Breast epithelium (tissue), 4 donors: ENCODE measurements around the gene FAM241B. TPM values are rescaled to one million over a fixed set of nuclear protein-coding genes. Genes with fewer than 3 reads are reported as not detected.

ENCODE experiments used
- DNase-seq, 2 donors: peaks; one replicate each; pipeline ENCODE4 v3.0.0-alpha.2; 2019; ENCODE audit warnings: low spot score in 2 of 2
- H3K27ac ChIP-seq, 2 donors: fragments of 200-600 bp; sonication (generic) in 1 of 2; one replicate each; pipeline ENCODE4 v1.5.1; 2016 to 2019; ENCODE audit warnings: mild to moderate bottlenecking in 1 of 2
- H3K27me3 ChIP-seq, 2 donors: fragments of 200-600 bp; sonication (generic) in 1 of 2; one replicate each; pipeline versions ENCODE4 v1.5.1 to v1.6.0; 2017 to 2019; ENCODE audit warnings: control low read depth in 1 of 2, mild to moderate bottlenecking in 1 of 2
- H3K36me3 ChIP-seq: fragments of 200-600 bp; one replicate; pipeline ENCODE4 v1.5.1; 2019
- H3K4me1 ChIP-seq, 2 donors: fragments of 200-600 bp; sonication (generic); one replicate each; pipeline ENCODE4 v1.5.1; 2016 to 2019; ENCODE audit warnings: control low read depth in 1 of 2
- H3K4me3 ChIP-seq, 3 donors: fragments of 200-600 bp; sonication (generic); 1 replicate in 2 of 3; 2 replicates in 1 of 3; pipeline ENCODE4 v1.5.1; 2016 to 2019; ENCODE audit warnings: mild to moderate bottlenecking in 3 of 3, moderate library complexity in 2 of 3
- H3K9me3 ChIP-seq, 2 donors: fragments of 200-600 bp; sonication (generic) in 1 of 2; one replicate each; pipeline ENCODE4 v1.5.1; 2016 to 2019; ENCODE audit warnings: control low read depth in 1 of 2
- POLR2A ChIP-seq: fragments of 450-650 bp; IDR thresholded peaks from one replicate; pipeline ENCODE4 v1.6.1; 2016; ENCODE audit warnings: antibody characterized with exemption, mild to moderate bottlenecking, moderate library complexity
- POLR2AphosphoS5 ChIP-seq, 3 donors: sonication (generic); formaldehyde crosslinking; IDR thresholded peaks; one replicate each; pipeline ENCODE4 v1.6.1; 2017; ENCODE audit warnings: antibody characterized with exemption in 3 of 3
- intact Hi-C: fragments of 100-400 bp; cut with DNase I; formaldehyde crosslinking; loops from one replicate; pipeline ENCODE4 v1.15.1; 2023; ENCODE audit warnings: low total_unique reads
- total RNA-seq, 3 donors: library from RNA; depleted of rRNA; stranded (reverse); fragments of >200 nt; gene quantifications; one replicate each; pipeline ENCODE4 v1.1.0, GENCODE V29; 2016
- TF ChIP-seq, protein P1 (sequence below), 3 donors: fragments of 450-650 bp; IDR thresholded peaks; one replicate each; pipeline ENCODE4 v1.5.1; 2016 to 2017; ENCODE audit warnings: antibody characterized with exemption in 3 of 3, mild to moderate bottlenecking in 3 of 3, moderate library complexity in 3 of 3

Gene FAM241B
- total RNA-seq, 3 donors from 2014 or later, result 0.48 to 8.5 (median 6.2) TPM

- no peak for DNase-seq
- H3K4me1 ChIP-seq, result no peaks in the 10 kb centered on the region
- intact Hi-C loops, result no loop called here
- no peak overlapping the region for H3K27ac ChIP-seq
- no peaks in the 10 kb centered on the region for H3K9me3 ChIP-seq
- no peak overlapping the region for H3K4me3 ChIP-seq
- no peaks in the 10 kb centered on the region for H3K36me3 ChIP-seq
- TF ChIP-seq, protein P1, sequence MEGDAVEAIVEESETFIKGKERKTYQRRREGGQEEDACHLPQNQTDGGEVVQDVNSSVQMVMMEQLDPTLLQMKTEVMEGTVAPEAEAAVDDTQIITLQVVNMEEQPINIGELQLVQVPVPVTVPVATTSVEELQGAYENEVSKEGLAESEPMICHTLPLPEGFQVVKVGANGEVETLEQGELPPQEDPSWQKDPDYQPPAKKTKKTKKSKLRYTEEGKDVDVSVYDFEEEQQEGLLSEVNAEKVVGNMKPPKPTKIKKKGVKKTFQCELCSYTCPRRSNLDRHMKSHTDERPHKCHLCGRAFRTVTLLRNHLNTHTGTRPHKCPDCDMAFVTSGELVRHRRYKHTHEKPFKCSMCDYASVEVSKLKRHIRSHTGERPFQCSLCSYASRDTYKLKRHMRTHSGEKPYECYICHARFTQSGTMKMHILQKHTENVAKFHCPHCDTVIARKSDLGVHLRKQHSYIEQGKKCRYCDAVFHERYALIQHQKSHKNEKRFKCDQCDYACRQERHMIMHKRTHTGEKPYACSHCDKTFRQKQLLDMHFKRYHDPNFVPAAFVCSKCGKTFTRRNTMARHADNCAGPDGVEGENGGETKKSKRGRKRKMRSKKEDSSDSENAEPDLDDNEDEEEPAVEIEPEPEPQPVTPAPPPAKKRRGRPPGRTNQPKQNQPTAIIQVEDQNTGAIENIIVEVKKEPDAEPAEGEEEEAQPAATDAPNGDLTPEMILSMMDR (IDR thresholded peaks at IDR 0.05), result no peak
- TF ChIP-seq POLR2AphosphoS5 (IDR thresholded peaks at IDR 0.05) (no peak), POLR2A (no peak)
- H3K27me3 ChIP-seq, result peaks cover 0 to 6% of the 10 kb centered on the region in 2 donors
These were observed 27.4 kb downstream of the FAM241B start for GRCh38 chr10:69657430-69657829.

DNA sequence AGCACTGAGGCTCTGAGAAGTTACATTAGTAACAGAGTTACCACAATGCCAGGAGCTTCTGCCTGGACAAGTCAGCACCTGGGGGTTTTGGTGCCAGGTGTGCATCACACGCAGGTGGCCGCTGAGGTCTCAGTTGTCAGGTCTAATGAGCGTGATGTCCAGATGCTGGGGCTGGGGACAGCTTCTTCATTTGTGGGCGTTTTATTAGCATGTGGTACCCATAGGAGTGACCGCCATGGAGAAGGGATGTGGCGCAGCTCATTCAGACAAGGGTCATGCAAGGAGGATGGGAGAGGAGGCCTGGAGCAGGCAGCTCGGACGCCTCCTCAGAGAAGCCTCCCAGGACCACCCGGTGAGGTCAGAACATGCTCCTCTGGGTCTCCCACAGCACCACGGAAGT is 27.8 kb downstream of the FAM241B start:
- Histone ChIP-seq H3K27me3 (peaks cover 0 to 6% of the 10 kb centered on the region in 2 donors), H3K4me3 (no peak overlapping the region), H3K36me3 (no peaks in the 10 kb centered on the region), H3K9me3 (no peaks in the 10 kb centered on the region), H3K27ac (no peak overlapping the region), H3K4me1 (no peaks in the 10 kb centered on the region)
- intact Hi-C loops, result no loop called here
- no peak for DNase-seq
- TF ChIP-seq, protein P1 (IDR thresholded peaks at IDR 0.05), result no peak
- TF ChIP-seq POLR2A (no peak), POLR2AphosphoS5 (IDR thresholded peaks at IDR 0.05) (no peak)

- no peak overlapping the region for H3K4me3 ChIP-seq
- intact Hi-C loops, result no loop called here
- DNase-seq, result no peak
These were observed 29.4 kb downstream of the FAM241B start for GRCh38 chr10:69659241-69660038.

GRCh38 chr10:69660296-69660695 is 30.2 kb downstream of the FAM241B start:
- intact Hi-C loops, result no loop called here
- H3K9me3 ChIP-seq, result no peaks in the 10 kb centered on the region
- H3K4me3 ChIP-seq, result no peak overlapping the region
- TF ChIP-seq POLR2AphosphoS5 (IDR thresholded peaks at IDR 0.05), result no peak
- TF ChIP-seq POLR2A, result no peak
- TF ChIP-seq, protein P1 (IDR thresholded peaks at IDR 0.05), result no peak
- H3K36me3 ChIP-seq, result no peaks in the 10 kb centered on the region
- H3K4me1 ChIP-seq, result no peaks in the 10 kb centered on the region
- H3K27ac ChIP-seq, result no peak overlapping the region
- H3K27me3 ChIP-seq, result peaks cover 0 to 6% of the 10 kb centered on the region in 2 donors
- no peak for DNase-seq

More at GRCh38 chr10:69659241-69660038, 29.4 kb downstream of the FAM241B start:
- TF ChIP-seq POLR2A (no peak), POLR2AphosphoS5 (IDR thresholded peaks at IDR 0.05) (no peak)
- TF ChIP-seq, protein P1 (IDR thresholded peaks at IDR 0.05), result no peak
- H3K36me3 ChIP-seq, result no peaks in the 10 kb centered on the region
- H3K27ac ChIP-seq, result no peak overlapping the region
- peaks cover 0 to 6% of the 10 kb centered on the region in 2 donors for H3K27me3 ChIP-seq
- no peaks in the 10 kb centered on the region for H3K9me3 ChIP-seq
- H3K4me1 ChIP-seq, result no peaks in the 10 kb centered on the region

GRCh38 chr10:69661414-69662172 is 31.5 kb downstream of the FAM241B start:
- intact Hi-C loops, result no loop called here
- H3K27me3 ChIP-seq, result no peaks in the 10 kb centered on the region

More at GRCh38 chr10:69661414-69662172, 31.5 kb downstream of the FAM241B start:
- Histone ChIP-seq H3K9me3 (no peaks in the 10 kb centered on the region), H3K4me1 (no peaks in the 10 kb centered on the region), H3K27ac (no peak overlapping the region), H3K36me3 (no peaks in the 10 kb centered on the region), H3K4me3 (no peak overlapping the region)
- no peak for DNase-seq
- TF ChIP-seq POLR2A (no peak), POLR2AphosphoS5 (IDR thresholded peaks at IDR 0.05) (no peak)
- TF ChIP-seq, protein P1 (IDR thresholded peaks at IDR 0.05), result no peak
